HG03378 (cell line): ENCODE results near the gene ITPRIP.

Source experiments
- ATAC-seq: cut with Tn5 transposase; IDR thresholded peaks from one replicate; pipeline ENCODE4 v1.9.1; 2021; ENCODE audit warnings: mild to moderate bottlenecking, moderate library complexity; ENCODE audit not compliant: unreplicated experiment

The ITPRIP gene

DNA sequence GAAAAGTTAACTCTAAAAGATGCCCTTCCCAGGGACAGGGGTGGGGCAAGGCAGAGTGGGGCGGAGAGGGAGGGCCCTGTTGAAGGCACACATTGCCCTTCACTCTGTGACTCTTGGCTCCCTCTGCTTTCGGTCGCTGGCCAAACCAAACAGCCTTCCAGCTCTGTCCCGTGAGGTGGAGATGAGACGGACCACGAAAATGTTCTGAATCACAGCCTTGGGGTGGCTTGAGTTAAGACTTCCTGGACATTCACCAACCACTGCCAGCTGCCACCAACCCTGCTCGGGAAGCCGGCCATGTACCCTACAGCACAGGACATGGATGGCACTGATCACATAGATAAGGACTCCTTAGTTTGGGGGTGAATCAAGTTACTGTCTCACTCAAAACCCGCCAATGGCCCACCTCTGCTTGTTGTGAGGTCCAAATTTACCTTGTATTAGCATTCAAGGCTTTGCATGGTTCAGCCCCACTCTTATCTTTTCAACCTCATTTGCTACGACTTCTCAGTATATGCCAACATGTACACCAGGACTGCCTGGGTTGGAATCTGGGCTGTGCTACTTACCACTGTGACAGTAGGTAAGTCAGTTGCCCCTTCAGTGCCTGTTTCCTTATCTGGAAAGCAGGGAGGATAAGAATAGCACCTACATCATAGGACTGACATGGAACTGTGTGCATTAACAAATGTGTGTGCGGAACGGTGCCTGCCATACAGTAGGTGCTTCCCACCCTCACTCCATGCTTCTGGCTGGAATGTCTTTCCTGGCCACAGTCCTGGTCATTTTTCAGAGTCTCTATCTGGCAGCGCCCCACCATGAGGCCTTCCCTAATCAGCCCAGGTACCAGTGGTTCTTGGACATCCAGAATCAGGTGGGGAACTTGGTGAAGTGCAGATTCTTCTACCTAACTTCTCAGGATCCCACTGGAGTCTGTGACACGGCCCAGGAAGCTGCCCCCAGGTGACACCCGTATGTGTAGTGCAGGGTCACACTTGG is 28.0 kb downstream of the ITPRIP start:
- no peak for ATAC-seq

DNA sequence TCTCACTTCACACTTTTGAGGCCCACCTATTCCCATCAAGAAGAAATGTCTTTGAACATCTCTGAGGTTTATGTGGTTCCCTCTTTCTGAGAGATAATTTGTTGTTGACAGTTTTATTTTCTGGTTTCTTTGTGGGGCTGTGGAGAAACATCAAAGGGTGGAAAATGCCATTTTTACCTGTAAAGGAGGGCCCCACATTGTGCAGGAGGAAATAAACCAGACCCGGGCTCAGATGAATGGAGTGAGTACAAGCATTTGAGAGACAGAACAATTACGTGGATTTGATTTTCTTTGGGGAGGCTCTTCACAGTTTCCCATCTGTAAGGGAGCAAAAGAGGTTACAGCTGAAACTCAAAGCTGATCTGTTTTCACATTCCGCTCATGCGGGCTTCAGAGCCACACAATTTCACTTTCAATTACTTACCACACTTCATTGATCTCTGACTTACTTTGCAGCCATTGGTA is 29.8 kb downstream of the ITPRIP start:
- ATAC-seq: peak; percentile 86

DNA sequence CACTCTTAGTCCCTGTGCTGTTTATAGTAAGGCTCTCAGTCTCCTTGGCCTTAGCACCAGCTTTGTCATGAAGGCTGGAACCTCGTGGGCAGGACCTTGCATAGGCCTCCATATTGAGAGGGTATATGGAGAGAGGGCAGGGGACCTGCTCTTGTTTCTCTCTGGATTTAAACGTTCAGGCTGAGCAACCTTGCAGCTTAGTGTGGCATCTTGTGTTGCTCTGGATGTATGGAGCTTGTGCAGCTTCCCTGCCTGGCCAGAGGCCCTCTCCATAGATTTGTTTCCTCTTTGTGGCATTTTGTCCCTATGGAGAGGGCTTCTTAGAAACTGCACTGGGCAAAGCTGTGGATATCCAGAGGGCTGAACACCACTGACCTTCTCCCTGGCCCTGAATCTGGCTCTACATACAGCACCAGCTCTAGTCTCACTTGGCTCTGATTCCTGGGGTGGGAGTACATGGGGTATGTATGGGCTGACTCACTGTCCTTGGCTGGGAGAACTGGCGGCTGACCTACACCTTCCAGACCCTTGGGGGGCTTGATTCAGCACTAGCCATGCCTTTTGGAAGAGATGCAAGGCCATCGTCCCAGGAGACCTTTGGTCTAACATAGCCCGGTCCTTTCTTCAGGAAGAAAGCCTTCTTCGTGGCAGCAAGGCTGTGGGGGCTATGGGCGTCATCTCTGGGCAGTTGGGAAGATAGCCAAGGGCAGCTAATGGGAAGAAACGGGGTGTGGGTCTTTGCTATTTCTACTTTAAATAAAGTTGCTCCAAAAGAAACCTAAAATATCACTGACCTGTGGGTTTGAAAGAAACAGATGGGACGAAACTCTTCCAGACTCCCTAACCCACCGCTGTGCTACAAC is 30.5 kb downstream of the ITPRIP start:
- ATAC-seq: no peak

DNA sequence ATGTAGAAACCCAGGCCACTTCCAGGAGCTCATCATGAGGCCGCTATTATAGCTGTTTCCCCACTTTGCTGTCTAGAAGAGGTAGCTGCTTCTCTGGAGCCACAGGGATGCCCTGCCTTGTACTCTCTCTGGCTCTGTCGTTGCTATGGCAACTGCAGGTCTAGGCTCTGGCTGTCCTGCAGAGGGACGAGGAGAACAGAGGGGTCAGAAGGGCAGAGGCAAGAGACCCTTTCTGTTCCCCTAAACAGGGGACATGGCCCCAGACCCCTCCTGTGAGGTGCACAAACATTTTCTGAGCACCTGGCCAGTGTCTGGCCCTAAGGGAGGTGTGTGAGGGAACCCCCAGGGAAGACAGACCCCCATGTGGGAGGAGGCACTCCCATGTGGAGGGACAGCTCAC is 31.4 kb downstream of the ITPRIP start:
- ATAC-seq: no peak

DNA sequence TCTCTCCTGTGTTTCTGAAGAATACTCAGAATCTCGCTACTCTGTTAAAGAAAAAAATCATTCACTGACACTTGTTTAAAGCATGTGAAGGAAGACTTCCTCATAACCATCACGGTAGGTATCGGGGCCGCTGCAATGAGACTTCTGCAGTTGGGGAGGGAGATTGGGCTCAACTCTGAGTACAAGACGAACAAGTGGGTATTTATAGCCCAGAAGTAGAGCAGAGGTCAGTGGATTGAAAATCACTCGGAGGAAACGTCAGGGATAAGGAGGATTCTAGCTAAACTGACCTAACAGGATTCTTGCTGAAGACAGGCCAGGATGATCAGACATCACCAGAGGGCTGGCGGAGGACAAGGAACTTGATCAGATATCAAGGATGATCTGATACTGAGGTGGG is 33.3 kb downstream of the ITPRIP start:
- ATAC-seq: no peak

DNA sequence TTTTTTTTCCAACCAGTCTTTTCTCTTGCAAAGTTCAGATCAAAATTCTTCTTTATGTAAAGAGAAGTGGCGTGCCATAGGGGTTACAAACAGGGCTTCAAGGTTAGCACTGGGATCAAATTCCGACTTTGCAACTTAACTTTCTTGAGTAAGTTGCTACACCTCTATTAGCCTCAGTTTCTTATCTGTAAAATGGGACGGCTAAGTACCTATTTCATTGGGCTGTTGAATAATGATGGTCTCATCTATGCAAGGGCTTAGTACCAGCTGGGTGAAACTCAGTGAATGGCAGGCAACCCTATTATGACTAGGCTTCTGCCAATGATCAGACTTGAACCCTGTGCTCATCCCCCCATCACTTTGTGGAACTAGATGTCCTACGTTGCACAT is 33.9 kb downstream of the ITPRIP start:
- no peak for ATAC-seq

DNA sequence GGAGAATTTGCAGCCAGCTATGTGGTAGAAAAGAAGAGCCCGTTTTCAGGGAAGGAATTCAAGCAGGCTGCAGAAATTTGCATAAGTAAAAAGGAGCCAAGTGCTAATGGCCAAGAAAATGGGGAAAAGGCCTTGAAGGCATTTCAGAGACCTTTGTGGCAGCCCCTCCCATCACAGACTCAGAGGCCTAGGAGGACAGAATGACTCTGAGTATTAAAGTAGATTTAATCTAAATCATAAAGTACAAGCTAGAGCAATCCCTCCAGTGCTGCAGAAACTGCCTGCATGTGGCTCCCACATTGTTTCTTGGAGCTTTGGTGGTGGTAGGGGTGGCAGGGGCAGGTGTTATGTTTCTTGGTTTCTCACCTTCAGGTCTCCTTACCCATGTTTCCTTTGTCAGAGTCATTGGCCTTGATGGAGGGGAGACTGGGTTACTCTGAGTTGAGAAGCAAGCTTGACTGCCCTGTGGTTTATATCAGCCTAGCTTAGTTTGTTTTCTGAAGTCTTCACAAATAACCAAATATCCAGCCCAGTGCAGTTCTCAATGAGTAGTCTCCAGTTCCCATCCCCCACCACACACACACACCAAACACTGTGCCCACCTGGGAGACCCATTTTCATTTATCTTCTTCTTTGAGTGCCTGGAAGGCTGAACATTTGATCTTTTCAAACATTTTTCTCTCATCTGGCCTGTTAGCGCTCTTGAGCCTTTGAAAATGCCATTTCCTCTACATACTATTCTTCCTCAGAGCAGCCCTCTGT is 34.5 kb downstream of the ITPRIP start:
- ATAC-seq: no peak

DNA sequence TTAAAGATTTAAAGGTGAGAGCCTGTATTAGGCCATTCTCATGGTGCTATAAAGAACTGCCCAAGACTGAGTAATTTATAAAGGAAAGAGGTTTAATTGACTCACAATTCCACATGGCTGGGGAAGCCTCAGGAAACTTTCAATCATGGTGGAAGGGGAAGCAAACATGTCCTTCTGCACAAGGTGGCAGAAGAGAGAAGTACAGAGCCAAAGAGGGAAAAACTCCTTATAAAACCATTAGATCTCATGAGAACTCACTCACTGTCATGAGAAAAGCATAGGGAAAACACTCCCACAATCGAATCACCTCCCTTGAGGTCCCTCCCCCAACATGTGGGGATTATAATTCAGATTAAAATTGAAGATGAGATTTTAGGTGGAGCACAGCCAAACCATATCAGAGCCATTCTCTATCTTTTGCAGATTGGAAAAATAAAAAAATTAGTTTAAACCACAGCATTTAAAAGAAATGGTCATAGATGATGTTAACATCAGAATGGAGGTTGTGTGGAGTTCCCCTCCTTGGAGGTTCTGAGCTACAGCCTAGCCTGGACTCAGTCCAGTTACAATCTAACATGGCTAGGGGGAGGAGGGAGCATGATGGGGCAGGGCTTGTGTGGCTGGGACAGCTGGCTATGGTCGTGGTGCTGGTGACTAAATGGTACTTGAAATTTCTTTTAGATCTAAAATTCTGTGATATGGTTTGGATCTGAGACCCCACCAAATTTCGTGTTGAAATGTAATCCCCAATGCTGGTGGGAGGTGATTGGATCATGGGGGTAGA is 36.2 kb downstream of the ITPRIP start:
- no peak for ATAC-seq

DNA sequence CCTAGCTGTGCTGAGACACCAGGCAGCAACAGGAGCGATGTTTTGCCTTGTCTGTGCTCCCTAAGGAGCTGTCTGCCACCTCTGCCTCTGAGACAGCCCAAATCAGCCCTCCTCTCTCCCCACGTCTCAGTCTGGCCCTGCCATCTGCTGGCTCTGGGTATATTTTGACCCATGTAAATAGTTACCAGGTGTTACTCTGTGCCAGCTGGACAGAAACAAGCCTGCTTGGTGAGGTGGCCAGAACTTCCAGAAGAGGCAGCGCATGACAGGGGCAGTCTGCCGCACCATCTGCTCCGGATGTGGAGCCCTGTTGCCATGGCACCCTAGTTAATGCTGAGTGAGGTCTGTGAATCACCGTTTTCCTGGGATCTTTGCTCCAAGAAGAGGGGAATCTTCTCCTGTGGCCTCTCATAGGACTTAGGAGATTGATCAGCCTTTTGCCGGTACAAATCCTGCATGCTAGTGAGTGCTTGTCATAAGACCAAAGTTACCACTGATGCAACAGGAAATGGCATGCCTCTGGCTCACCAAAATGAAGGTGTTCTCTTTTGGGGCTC is 37.5 kb downstream of the ITPRIP start:
- no peak for ATAC-seq

DNA sequence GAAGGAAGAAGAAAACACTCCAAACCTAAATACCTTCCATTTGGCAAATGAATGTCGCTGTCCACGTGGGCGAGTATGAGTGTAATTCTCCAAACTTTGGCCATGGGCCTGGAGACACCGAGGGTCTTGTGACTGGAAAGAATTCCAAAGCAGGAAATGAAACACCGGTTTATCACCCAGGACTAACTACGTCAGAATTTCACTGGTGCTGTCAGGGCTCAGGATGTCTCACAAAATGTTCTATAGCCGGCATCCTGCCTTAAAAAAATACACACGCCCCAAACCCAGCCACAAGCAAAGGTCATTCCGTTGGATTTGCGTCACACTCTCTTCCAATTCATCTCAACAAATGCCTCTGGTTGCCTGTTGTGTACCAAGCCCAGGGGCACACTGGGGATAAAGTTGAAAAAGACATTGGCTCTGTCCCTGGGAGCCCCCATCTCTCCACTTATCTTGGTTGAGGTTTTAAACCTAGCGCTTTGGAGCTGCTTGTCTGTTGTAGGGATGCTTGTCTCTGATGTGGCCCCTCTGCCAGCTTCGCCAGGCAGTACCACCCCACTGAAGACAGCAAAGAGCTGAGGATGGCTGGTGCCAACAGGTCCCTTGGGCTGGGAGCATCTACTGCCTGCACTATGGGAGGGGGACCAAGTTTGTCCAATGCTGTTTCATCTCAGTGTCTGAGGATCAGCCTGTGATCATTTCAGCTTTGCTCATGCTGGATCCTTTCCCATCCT is 38.1 kb downstream of the ITPRIP start:
- ATAC-seq: no peak

DNA sequence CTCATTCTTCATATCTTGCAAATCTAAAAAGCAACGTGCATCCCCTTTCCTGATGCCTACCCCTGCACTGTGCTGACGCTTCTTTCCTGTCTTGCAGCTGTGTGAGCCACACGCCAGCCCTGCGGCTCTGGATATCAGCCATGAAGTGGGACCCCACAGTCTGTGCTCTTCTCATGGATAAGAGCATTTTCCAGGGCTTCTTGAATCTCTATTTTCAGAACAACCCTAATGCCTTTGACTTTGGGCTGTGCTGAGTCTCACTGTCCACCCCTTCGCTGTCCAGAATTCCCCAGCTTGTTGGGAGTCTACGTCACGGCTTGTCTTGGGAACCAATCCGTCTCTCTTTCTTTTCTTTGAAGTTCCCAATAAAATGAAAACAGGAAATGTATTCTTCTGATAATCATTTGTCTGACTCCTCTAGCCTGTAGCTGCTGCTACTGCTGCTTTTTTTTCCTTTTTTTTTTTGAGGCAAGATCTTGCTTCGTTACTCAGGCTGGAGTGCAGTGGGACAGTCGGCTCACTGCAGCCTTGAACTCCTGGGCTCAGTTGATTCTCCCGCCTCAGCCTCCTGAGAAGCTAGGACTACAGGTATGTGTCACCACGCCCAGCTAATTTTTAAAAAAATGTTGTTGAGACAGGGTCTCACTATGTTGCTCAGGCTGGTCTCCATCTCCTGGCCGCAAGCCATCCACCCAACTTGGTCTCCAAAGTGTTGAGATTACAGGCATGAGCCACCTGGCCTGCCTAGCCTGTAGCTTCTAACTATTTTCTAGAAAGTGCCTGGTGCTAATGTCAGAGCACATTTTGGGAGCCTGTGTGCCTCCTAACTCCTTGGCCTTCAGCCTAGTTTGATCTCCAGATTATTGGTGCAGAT is 39.0 kb downstream of the ITPRIP start:
- ATAC-seq: no peak

DNA sequence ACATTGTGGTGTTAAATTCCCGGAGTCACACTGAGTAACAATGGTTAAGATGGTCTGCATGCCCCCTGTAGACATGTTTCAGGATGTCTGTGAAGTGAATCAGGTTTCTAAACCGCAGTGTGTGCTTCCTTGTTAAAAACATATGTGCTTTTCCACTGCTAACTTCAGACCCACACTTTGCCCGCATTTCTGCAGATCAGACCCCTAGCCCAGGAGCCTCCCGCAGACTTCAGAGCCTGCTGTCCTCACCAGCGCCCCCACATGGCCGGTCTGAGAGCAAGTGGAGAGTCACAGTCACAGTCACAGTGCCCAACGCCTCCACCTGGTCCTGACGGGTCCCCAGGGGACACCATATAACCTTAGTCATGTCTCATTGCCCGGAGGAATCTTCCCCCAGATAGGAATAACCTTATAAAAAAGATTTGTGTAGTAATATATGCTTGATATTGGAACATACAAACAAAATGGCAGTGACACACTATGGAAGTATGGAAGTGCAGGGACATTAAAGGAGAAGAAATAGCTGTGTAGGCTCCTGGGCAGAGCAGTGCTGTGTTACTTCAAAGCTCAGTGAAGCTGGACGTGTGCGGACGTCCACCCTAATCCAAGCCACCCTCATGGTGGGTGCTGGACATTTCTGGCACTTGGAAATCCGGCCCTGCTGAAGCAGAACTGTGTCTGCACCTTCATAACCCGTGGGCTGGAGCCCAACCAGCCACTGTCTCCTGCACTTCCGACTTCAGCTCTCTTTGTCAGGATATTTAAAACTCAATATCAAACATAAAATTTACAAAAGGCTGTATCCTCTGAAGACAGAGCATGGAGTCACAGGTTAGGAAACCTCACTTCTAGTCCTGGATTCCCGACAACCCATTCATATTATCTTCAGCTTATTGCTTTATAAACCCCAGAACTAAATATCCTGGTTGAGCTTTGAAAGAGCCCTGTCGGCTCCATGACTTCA is 40.3 kb downstream of the ITPRIP start:
- ATAC-seq: no peak

DNA sequence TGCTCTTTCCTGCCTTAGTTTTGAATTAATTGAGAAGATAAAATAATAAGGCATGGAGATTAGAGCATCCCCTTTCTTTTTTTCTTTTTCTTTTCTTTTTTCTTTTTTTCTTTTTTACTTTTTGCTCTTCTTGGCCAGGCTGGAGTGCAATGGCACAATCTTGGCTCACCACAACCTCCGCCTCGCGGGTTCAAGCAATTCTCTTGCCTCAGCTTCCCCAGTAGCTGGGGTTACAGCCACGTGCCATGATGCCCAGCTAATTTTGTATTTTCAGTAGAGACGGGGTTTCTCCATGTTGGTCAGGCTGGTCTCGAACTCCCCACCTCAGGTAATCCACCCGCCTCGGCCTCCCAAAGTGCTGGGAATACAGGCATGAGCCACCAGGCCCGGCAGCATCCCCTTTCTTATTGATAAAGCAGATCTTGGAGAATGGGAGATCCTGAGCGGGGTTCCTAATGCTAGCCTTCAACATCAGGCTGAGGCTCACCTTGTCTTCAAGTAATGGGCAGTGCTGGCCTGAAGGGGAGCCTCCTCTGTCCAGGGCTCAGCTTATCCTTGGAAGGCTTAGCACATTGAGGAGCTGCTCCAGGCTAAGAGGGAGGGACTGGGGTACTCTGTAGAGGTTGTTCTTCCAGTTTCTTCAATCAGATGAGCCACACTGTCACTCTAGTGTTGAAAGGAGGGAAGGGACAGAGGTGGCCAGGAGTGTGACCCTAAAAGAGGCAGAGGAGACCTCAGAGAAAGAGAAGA is 41.4 kb downstream of the ITPRIP start:
- no peak for ATAC-seq

DNA sequence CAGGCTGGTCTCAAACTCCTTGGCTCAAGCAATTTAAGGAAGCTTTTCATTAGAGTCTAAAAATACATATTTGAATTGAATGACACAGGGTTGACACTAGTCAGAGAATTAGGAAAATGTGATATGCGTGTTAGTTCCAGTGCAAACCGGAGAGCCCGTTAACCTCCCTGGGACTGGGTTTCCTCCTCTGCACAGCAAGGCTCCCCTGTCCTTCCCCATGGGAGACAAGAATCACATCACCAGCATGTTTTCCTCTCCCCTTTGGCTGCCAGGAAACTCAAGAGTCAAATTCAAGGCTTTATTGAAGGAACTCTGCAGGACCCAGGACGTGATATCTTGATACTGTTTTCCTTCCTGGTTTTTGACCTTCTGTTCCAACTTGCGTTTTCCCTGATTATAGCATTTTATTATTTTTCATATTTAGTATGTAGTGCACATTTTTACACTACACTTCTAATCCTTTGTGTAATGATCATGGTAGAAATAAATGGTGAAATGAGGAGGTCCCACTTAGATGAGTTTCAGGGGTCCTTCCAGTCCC is 44.4 kb downstream of the ITPRIP start:
- ATAC-seq: no peak

DNA sequence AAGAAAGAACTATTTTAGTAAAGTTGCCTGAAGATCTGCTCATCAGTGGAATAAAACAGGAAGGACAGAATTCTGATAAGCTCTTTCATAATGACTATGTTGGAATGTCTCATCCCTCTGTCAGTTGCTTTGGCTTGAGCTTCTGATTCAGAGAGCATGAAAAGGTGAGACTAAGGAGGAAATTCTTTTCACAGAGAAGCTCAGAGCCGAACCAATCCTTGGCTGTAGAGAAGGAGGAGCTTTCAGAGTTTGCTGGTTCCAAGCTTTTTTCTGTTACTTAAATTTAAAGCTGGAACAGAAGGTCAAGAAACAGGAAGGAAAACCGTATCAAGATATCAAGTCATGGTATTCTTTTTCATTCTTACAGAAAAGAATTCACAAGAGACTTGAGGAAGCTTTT is 45.3 kb downstream of the ITPRIP start:
- ATAC-seq: no peak

DNA sequence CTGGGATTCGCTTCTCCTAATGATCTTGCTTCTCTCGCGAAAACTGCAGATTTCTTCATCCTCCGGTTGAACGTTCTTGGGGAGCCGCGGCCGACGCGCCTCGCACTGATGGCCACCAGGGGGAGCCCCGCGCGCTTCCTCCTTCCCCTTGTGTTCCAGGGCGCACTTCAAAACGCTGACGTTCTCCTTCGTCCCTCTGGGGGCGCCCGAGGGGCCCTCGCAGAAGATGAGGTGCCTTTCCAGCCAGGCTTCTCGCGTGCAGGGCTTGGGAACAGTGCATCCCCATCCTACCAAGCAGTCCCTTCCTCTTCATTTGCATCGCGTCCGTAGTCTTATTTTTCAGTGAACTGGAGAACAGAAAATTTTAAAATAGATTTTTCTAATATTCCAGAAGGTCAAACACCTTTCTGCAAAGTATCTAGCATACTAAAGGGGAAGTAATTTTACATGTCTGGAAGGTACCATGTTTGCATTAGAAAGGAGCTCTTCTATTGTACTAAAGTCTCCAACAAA is 46.8 kb downstream of the ITPRIP start:
- peak; percentile 94 for ATAC-seq
